Astrocyte of the cerebellum (primary cell): Measurements from ENCODE around the gene GJA5.

Experiments used
- DNase-seq: peaks from one replicate; pipeline ENCODE4 v3.0.0-alpha.2; 2011; ENCODE audit warnings: low read depth
- H3K4me3 ChIP-seq: 2 replicates; pipeline ENCODE4 v1.5.1; 2011; ENCODE audit warnings: mild to moderate bottlenecking, low read depth, low read length, moderate library complexity
- CTCF ChIP-seq: IDR thresholded peaks from 2 replicates; pipeline ENCODE4 v1.5.1; 2012; ENCODE audit warnings: low read length, low read depth, moderate library complexity, mild to moderate bottlenecking; ENCODE audit errors: missing control alignments
- in situ Hi-C: cut with HindIII; loops from 2 replicates; pipeline ENCODE4 v1.10.0; 2017; ENCODE audit warnings: low sequenced_read_pairs

Gene GJA5

GRCh38 chr1:147798731-147799130 is 38.3 kb upstream of the GJA5 start:
- no peak overlapping the region for H3K4me3 ChIP-seq
- in situ Hi-C loops, result no loop called here
- DNase-seq, result no peak
- TF ChIP-seq CTCF, result no peak

GRCh38 chr1:147794570-147794969 is 34.2 kb upstream of the GJA5 start:
- no peak for TF ChIP-seq CTCF
- in situ Hi-C loops, result no loop called here
- DNase-seq, result no peak
- no peak overlapping the region for H3K4me3 ChIP-seq

- TF ChIP-seq CTCF, result no peak
- no peak for DNase-seq
- H3K4me3 ChIP-seq, result no peak overlapping the region
- in situ Hi-C loops, result no loop called here
Measured at GRCh38 chr1:147791876-147792275, 31.5 kb upstream of the GJA5 start.

GRCh38 chr1:147787765-147788164 is 27.4 kb upstream of the GJA5 start:
- no peak for DNase-seq
- no peak overlapping the region for H3K4me3 ChIP-seq
- TF ChIP-seq CTCF, result no peak
- in situ Hi-C loops, result no loop called here

GRCh38 chr1:147786536-147786935 is 26.1 kb upstream of the GJA5 start:
- H3K4me3 ChIP-seq, result no peak overlapping the region
- TF ChIP-seq CTCF, result no peak
- in situ Hi-C loops, result no loop called here
- DNase-seq, result no peak

GRCh38 chr1:147785794-147786506 is 25.5 kb upstream of the GJA5 start:
- no peak overlapping the region for H3K4me3 ChIP-seq
- in situ Hi-C loops, result no loop called here
- no peak for TF ChIP-seq CTCF
- DNase-seq, result no peak
